BLaER1 (cell line): ENCODE measurements around the gene SPATA16.
A peak's percentile ranks its signal among the peaks of the same experiment; 100 is the strongest.

Experiments used
- H3K27ac ChIP-seq: shearing (Covaris generic); formaldehyde crosslinking; 2 replicates; pipeline ENCODE4 v1.8.1; 2022
- H3K27me3 ChIP-seq: shearing (Covaris generic); formaldehyde crosslinking; 2 replicates; pipeline ENCODE4 v1.8.1; 2022
- H3K36me3 ChIP-seq: shearing (Covaris generic); formaldehyde crosslinking; 2 replicates; pipeline ENCODE4 v1.8.1; 2022
- H3K4me1 ChIP-seq: shearing (Covaris generic); formaldehyde crosslinking; 2 replicates; pipeline ENCODE4 v1.8.1; 2022
- H3K4me2 ChIP-seq: shearing (Covaris generic); formaldehyde crosslinking; 2 replicates; pipeline ENCODE4 v1.8.1; 2022
- H3K4me3 ChIP-seq: shearing (Covaris generic); formaldehyde crosslinking; 2 replicates; pipeline ENCODE4 v1.8.1; 2022
- H3K9ac ChIP-seq: shearing (Covaris generic); formaldehyde crosslinking; 2 replicates; pipeline ENCODE4 v1.8.1; 2022
- H3K9me3 ChIP-seq: shearing (Covaris generic); formaldehyde crosslinking; 2 replicates; pipeline ENCODE4 v1.8.1; 2022
- H4K20me1 ChIP-seq: shearing (Covaris generic); formaldehyde crosslinking; 2 replicates; pipeline ENCODE4 v1.8.1; 2022
- Cebpa-rat ChIP-seq: shearing (Covaris generic); IDR thresholded peaks from 2 replicates; pipeline ENCODE4 v1.8.1; 2022

Gene SPATA16

DNA sequence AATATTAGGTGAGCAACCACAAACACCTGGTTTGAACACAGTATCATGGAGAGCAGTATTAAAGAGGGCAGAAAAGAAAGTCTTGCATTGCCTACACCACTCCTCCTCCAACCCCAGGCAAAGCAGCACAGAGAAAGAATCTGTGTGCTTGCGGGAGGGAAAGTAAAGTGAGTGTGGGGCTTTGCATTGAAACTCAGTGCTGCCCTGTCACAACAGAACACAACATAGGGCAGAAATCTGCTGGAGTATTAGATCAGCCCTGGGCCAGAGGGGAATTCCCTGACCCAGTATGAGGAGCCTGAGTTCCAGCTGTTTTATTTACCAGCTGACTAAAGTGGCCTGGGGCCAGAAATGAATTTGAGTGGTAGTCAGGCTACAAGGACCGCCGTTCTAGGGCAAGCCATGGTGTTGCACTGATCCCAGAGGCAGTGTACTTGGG is 75.5 kb downstream of the SPATA16 start:
- no peak overlapping the region for H3K9ac ChIP-seq
- H3K4me1 ChIP-seq: peaks cover 14% of the 10 kb centered on the region
- H3K4me3 ChIP-seq: no peak overlapping the region
- H3K27ac ChIP-seq: no peak overlapping the region
- H3K27me3 ChIP-seq: no peaks in the 10 kb centered on the region
- H3K36me3 ChIP-seq: no peaks in the 10 kb centered on the region
- no peaks in the 10 kb centered on the region for H3K9me3 ChIP-seq
- peak overlapping the region; percentile 8; the same call in 1 of the 2 replicates for H3K4me2 ChIP-seq
- no peaks in the 10 kb centered on the region for H4K20me1 ChIP-seq
- no peak for TF ChIP-seq Cebpa-rat

DNA sequence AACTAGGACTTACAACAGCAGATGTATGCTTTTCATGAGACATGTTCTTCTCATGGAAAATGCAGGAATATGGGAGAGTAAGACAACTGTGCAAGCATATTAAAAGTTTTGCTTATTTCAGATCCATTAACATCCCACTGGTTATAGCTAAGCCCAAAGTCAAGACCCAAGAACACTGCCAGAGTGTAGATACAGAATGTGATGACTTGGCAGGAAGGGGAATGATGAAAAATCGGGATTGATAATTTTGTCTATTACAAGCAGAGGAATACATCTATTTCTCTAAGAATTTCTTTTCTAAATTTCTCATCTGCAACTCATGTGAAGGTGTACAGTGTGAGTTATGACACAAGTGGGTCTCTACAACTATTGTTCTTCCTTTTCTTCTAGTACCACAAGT is 76.4 kb downstream of the SPATA16 start:
- no peaks in the 10 kb centered on the region for H4K20me1 ChIP-seq
- no peak for TF ChIP-seq Cebpa-rat
- no peak overlapping the region for H3K4me3 ChIP-seq
- no peaks in the 10 kb centered on the region for H3K27me3 ChIP-seq
- H3K4me2 ChIP-seq: no peak overlapping the region
- no peak overlapping the region for H3K27ac ChIP-seq
- no peak overlapping the region for H3K9ac ChIP-seq
- peaks cover 14% of the 10 kb centered on the region for H3K4me1 ChIP-seq
- H3K36me3 ChIP-seq: no peaks in the 10 kb centered on the region
- H3K9me3 ChIP-seq: no peaks in the 10 kb centered on the region

DNA sequence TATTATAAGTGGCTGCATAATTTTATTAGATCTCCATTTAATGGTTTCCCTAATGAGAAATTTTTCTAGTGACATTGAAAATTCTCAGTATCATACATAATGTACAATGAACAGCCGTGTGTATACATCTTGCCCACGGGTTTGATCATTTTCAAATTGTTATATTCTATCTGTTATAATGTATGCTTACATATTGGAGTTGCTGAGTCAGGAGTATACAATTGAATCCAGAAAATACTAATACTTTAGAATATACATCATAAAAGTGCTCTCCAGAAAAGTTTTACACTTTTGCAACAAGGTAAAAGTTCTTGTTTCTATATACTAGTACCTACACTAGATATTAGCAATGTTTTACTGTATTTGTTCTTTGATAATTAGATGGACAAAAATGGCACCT is 82.8 kb downstream of the SPATA16 start:
- Histone ChIP-seq H3K9me3 (no peaks in the 10 kb centered on the region), H3K9ac (no peak overlapping the region), H3K4me3 (no peak overlapping the region), H3K4me2 (no peak overlapping the region), H3K36me3 (no peaks in the 10 kb centered on the region), H3K27me3 (no peaks in the 10 kb centered on the region), H4K20me1 (no peaks in the 10 kb centered on the region), H3K4me1 (0 out of 2 replicates have a peak, but pooled peaks cover 8% of the 10 kb centered on the region), H3K27ac (no peak overlapping the region)
- no peak for TF ChIP-seq Cebpa-rat

DNA sequence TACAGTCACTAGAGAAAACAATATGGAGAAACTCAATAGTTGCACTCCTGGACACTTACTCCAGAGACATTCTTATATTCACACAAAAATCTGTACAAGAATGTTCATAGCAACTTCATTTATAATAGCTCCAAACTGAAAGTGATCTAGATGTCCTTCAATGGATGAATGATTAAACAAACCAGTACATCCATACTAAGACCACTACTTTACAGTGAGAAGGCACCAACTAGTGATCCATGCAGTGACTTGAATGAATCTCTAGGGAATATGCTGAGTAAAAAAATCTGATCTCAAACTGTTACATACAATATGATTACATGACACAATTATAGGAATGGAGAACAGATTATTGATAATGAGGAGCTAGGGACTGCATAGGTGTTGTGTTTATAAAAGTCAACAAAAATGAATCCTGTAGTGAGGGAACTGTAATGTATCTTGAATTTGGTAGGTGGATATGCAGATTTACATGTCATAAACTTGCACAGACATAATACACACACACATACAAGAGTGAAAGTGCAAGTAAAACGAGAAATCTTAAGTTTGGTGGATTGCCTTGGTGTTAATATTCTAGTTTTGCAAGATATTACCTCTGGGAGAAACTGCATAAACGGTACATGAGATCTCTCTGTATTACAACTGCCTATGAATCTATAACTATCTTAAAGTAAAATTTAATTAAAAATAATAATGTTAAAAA is 85.7 kb downstream of the SPATA16 start:
- Histone ChIP-seq H3K9me3 (no peaks in the 10 kb centered on the region), H3K4me3 (no peak overlapping the region), H3K27me3 (no peaks in the 10 kb centered on the region), H3K36me3 (no peaks in the 10 kb centered on the region), H3K4me1 (0 out of 2 replicates have a peak, but pooled peaks cover 8% of the 10 kb centered on the region), H3K4me2 (0 out of 2 replicates have a peak overlapping the region, but pooled peaks have one; percentile 17), H4K20me1 (no peaks in the 10 kb centered on the region), H3K27ac (no peak overlapping the region), H3K9ac (no peak overlapping the region)
- TF ChIP-seq Cebpa-rat: no peak

DNA sequence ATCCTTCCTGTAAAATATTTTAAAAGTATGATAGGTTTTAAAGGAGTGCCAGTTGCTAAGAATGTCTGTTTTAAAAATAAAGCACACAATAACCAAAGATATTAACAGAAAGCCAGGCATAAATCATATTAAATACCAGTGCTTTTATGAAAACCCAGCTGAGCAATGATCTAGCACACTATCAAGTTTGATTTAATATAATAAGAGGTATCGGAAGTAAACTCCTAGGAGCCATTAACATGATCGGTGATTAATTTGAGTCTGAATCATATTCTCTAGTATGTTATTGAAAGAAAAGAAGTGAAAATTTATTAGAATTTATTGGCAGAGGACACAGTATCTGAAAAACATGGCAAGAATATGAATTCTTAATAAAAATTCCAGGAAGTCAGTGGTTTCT is 91.7 kb downstream of the SPATA16 start:
- no peaks in the 10 kb centered on the region for H3K27me3 ChIP-seq
- no peak for TF ChIP-seq Cebpa-rat
- no peaks in the 10 kb centered on the region for H3K36me3 ChIP-seq
- no peaks in the 10 kb centered on the region for H3K9me3 ChIP-seq
- no peaks in the 10 kb centered on the region for H4K20me1 ChIP-seq
- no peak overlapping the region for H3K27ac ChIP-seq
- H3K9ac ChIP-seq: no peak overlapping the region
- no peak overlapping the region for H3K4me2 ChIP-seq
- no peak overlapping the region for H3K4me3 ChIP-seq
- H3K4me1 ChIP-seq: no peaks in the 10 kb centered on the region

DNA sequence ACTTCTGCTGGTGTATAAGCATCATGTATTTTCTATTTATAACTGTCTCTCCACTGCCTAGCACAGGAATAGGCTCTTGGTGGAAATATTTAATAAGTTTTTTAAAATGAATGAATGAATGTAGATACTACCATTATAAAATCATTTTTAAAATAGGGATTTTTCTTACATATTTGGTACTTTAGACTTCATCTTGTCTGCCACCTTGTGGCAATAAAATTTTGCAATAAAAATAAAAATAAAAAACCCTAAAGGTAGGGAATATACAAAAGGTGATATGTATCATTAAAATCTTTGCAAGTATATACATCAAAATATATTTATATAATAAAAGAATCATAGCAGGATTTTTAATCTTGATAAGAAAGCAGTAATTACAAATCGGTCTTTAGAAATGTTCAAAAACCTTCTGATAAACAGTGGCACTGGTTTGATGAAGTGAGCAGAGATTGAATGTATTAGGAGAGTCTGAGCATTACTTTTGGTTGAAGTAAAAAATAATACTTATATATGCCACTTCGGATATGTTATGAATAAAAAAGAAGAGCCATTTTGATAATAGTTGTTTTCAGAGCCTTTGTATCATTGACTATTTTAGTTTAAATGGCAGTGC is 95.2 kb downstream of the SPATA16 start:
- no peaks in the 10 kb centered on the region for H3K27me3 ChIP-seq
- TF ChIP-seq Cebpa-rat: no peak
- no peaks in the 10 kb centered on the region for H3K4me1 ChIP-seq
- H3K9ac ChIP-seq: no peak overlapping the region
- no peaks in the 10 kb centered on the region for H3K36me3 ChIP-seq
- H3K27ac ChIP-seq: no peak overlapping the region
- H3K9me3 ChIP-seq: no peaks in the 10 kb centered on the region
- no peaks in the 10 kb centered on the region for H4K20me1 ChIP-seq
- H3K4me3 ChIP-seq: no peak overlapping the region
- no peak overlapping the region for H3K4me2 ChIP-seq

DNA sequence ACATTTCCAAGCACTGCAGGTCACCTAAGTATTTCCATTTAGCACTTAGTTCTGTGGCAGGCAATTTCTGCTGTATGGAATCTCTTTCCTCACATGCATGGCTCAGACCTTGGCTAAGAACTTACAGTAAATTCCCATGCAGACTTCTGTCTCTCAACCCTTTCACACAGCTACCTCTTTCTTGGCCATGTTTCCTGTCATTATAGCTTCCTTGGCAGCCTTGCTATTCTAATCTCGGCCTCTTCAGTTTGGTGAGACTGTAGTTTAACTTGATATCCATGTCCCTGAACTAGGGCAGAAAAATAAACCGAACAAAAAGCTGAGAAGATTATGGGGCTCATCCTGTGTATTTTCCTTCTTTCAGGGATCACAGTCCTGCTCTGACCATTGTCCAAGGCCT is 96.0 kb downstream of the SPATA16 start:
- no peaks in the 10 kb centered on the region for H4K20me1 ChIP-seq
- no peaks in the 10 kb centered on the region for H3K27me3 ChIP-seq
- no peak overlapping the region for H3K27ac ChIP-seq
- no peak overlapping the region for H3K4me3 ChIP-seq
- TF ChIP-seq Cebpa-rat: no peak
- no peak overlapping the region for H3K9ac ChIP-seq
- H3K4me1 ChIP-seq: no peaks in the 10 kb centered on the region
- no peak overlapping the region for H3K4me2 ChIP-seq
- H3K36me3 ChIP-seq: no peaks in the 10 kb centered on the region
- no peaks in the 10 kb centered on the region for H3K9me3 ChIP-seq

DNA sequence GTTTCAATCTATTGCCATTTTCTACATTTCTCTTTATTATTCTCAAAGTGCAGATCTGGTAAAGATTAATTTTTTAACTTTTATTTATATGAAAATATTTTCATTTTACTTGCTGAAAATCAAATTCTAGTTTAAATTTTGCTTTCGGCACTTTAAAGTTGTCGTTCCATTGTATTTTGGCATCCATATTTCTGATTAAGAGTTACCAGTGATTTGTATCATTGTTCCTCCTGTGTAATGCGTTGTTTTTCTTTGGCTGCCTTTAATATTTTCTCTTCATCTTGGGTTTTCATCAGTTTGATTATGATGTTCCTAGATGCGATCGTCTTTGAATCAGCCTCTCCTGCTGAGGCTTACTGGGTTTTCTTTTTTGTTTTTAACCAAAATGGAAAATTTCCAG is 97.3 kb downstream of the SPATA16 start:
- no peak for TF ChIP-seq Cebpa-rat
- Histone ChIP-seq H3K9ac (no peak overlapping the region), H3K4me3 (no peak overlapping the region), H3K4me2 (no peak overlapping the region), H3K27me3 (no peaks in the 10 kb centered on the region), H3K27ac (no peak overlapping the region), H3K4me1 (peaks cover 1% of the 10 kb centered on the region; the same call in 1 of the 2 replicates), H4K20me1 (no peaks in the 10 kb centered on the region), H3K36me3 (no peaks in the 10 kb centered on the region), H3K9me3 (no peaks in the 10 kb centered on the region)

DNA sequence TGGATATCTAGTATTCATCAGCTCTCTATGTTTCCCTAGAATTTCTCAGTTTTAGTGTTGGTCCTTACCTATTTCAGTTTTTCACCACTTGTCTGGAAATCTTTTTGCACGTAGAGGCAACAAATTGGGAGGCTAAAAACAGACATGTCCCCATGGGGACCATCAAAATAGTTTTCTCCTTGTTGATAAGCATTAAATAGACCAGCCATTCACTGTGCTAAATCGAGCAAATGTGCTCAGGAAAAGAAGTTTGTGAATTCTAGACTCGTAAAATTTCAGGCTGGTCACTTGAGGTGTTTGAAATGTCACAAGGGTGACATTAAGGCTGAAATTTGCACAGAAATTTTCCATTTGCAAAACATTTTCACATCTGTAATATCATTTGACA is 102.6 kb downstream of the SPATA16 start:
- Histone ChIP-seq H3K9me3 (no peaks in the 10 kb centered on the region), H3K27me3 (no peaks in the 10 kb centered on the region), H3K4me2 (peak overlapping the region; percentile 31), H3K36me3 (no peaks in the 10 kb centered on the region), H3K9ac (no peak overlapping the region), H3K27ac (no peak overlapping the region), H3K4me3 (no peak overlapping the region), H3K4me1 (peaks cover 11% of the 10 kb centered on the region), H4K20me1 (no peaks in the 10 kb centered on the region)
- TF ChIP-seq Cebpa-rat: no peak

DNA sequence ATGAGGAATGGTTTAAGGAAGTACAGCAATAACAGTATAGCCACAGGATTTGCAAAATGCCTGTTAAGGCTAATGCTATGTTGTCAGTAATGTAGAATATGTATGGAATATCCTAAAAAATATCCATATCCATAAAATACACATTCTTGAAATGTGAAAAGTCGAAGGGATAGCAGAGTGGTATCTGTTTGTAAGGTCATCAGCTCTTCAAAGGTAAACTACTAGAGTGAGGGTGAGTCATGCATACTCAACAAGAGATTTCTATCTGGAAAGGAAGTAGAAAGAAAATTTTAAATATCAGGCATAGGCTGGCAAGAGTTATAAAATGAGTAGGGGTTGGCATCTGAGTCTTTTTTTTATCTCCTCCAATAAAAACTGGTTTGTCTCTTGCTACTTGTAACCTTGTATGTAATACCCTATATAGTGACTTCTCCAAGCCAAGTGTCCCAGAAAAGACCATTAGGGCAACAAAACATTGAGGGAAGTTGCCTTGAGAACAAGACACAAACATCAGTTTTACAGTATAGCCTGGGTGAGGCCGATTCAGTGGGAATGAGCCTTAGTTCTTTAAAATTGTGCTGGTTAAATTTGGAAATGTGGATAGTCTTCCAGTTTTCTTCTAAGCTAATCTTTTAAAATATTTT is 103.1 kb downstream of the SPATA16 start:
- H3K36me3 ChIP-seq: no peaks in the 10 kb centered on the region
- peaks cover 11% of the 10 kb centered on the region for H3K4me1 ChIP-seq
- H3K9me3 ChIP-seq: no peaks in the 10 kb centered on the region
- no peaks in the 10 kb centered on the region for H4K20me1 ChIP-seq
- no peak overlapping the region for H3K27ac ChIP-seq
- H3K4me2 ChIP-seq: peak overlapping the region; percentile 31
- no peak overlapping the region for H3K9ac ChIP-seq
- H3K4me3 ChIP-seq: no peak overlapping the region
- H3K27me3 ChIP-seq: no peaks in the 10 kb centered on the region
- TF ChIP-seq Cebpa-rat: no peak
